ENCODE results near the gene PRDM16. TPM values are rescaled to one million over a fixed set of nuclear protein-coding genes. Genes with fewer than 3 reads are reported as not detected.

PRDM16 gene
- total and polyA plus RNA-seq, 2 of the 13 experiments (the other 11 are each of a cell fraction or from before 2014, with no cell fraction given), result 0.15 to 0.81 TPM

GRCh38 chr1:3197781-3198316 lies 128.8 kb downstream of the PRDM16 start (continued):
- TF ChIP-seq GPN1 (CRISPR knock-in tag; IDR thresholded peaks at IDR 0.05; ENCODE audit: borderline replicate concordance) (no peak), ELK4 (CRISPR knock-in tag; IDR thresholded peaks at IDR 0.05; ENCODE audit: borderline replicate concordance) (no peak), MAFG (CRISPR knock-in tag; IDR thresholded peaks at IDR 0.05) (no peak), NCOA5 (CRISPR knock-in tag; IDR thresholded peaks at IDR 0.05) (no peak), IRF2 (CRISPR knock-in tag; IDR thresholded peaks at IDR 0.05) (no peak), HOXA7 (CRISPR knock-in tag; IDR thresholded peaks at IDR 0.05) (no peak), BRCA1 (CRISPR knock-in tag; IDR thresholded peaks at IDR 0.05) (no peak), POLR2A (IDR thresholded peaks at IDR 0.05; ENCODE audit: insufficient read depth in 1 of 2, low read depth in 2 of 2, low read length in 2 of 2) (no peak), RFX5 (IDR thresholded peaks at IDR 0.05; ENCODE audit: low read depth, low read length) (no peak), JARID2 (CRISPR knock-in tag; IDR thresholded peaks at IDR 0.05; ENCODE audit: insufficient replicate concordance) (no peak), ZNF577 (CRISPR knock-in tag; IDR thresholded peaks at IDR 0.05; ENCODE audit: borderline replicate concordance, low read depth) (no peak), MED8 (CRISPR knock-in tag; IDR thresholded peaks at IDR 0.05; ENCODE audit: insufficient replicate concordance) (no peak), PRMT3 (CRISPR knock-in tag; IDR thresholded peaks at IDR 0.05; ENCODE audit: borderline replicate concordance, low read depth) (no peak), ZNF280B (CRISPR knock-in tag; IDR thresholded peaks at IDR 0.05; ENCODE audit: borderline replicate concordance) (no peak), REL (CRISPR knock-in tag; conservative IDR thresholded peaks at IDR 0.05) (no peak), ASH2L (IDR thresholded peaks at IDR 0.05; ENCODE audit: insufficient read length, low read depth, low read length) (no peak), ZSCAN30 (CRISPR knock-in tag; IDR thresholded peaks at IDR 0.05) (no peak), ZIK1 (CRISPR knock-in tag; IDR thresholded peaks at IDR 0.05; ENCODE audit: borderline replicate concordance, low read depth) (no peak), KAT8 (CRISPR knock-in tag; IDR thresholded peaks at IDR 0.05) (no peak), RARA (CRISPR knock-in tag; IDR thresholded peaks at IDR 0.05) (peak; percentile 62), SNRNP70 (IDR thresholded peaks at IDR 0.05; ENCODE audit: low read depth, low read length) (no peak), ZNF280D (CRISPR knock-in tag; IDR thresholded peaks at IDR 0.05) (no peak), NCOA2 (CRISPR knock-in tag; IDR thresholded peaks at IDR 0.05) (peak; percentile 10; the same call in 1 of the 2 replicates), DNMT3B (CRISPR knock-in tag; conservative IDR thresholded peaks at IDR 0.05) (no peak)
